NCI-H187 treated with DMSO at 0.1 percent for 48 hours (cell line): Measurements from ENCODE around the gene PCSK2.
A peak's percentile ranks its signal among the peaks of the same experiment; 100 is the strongest.

Source experiments
- DNase-seq: peaks from one replicate; lab custom pipeline; 2025; lab: John Stamatoyannopoulos, UW

Gene PCSK2

DNA sequence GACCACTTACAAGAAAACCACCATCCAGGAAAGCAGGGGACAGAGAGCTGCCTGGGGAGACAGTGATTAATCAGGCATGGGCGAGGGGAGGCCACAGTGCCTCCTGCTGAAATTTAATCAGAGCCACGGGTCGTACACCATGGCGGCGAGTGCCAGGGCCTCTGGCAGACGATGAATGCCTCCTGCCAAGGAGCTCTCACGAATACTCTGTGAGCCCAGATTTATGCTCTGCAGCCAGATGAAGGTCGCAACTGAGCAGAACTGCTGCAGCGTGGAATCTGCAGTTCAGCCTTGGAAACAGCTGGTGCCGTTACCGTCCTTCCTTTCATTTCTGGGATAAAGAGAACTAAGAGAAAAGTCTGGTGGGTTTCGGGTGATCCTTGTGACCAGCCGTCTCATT lies 218.7 kb downstream of the PCSK2 start:
- DNase-seq, result no peak

DNA sequence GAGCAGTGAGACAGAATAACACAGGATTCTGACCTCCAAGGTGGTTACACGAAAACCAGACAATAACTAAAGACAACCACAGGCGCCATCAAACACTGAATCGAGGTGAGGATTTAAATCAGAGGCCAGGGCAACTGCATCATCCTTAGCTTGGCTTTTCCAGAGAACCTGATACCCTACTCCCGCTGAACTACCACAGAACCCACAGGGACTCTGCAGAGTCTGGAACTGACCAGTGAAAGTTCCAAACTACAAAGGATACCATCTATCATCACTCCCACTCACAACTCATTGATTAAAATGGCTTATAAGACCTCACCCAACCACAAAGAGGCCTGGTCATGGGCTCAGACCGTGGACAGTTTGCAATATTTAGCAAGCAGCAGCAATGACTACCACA lies 219.3 kb downstream of the PCSK2 start:
- DNase-seq, result no peak

DNA sequence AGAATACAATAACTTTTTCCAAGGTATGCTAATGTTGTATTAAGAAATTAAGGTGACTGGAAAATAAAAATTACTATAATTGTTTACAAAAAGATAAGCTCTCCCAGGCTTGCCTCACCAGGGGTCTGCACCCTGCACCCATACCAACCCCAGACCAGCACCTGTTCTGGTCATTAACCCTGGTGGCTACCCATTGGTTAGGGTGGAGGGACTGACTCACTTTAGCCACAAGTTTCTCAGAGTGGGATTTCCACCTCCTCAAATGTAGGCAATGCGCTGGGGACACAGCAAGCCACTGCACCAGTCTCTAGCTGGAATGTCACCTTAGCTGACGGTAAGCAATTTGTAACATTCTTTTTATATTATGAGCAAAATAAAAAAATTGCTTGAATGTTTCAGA lies 221.2 kb downstream of the PCSK2 start:
- no peak for DNase-seq

DNA sequence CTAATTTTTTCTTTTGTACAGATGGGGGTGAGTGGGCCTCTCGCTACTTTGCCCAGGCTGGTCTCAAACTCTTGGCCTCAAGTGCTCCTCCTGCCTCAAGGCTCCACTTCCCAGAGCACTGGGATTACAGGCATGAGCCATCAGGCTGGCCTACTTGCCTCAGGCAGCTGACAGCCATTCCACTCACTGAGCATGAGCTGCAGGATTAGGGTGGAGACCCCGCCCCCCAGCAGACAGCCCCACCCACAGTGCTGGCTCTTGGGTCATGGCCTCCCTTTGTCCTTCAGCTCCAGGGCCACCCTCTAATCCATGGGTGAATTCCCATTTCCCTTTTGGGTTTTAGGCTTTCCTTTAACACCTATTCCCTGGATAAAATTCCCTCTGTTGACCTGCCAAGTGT lies 222.2 kb downstream of the PCSK2 start:
- no peak for DNase-seq

DNA sequence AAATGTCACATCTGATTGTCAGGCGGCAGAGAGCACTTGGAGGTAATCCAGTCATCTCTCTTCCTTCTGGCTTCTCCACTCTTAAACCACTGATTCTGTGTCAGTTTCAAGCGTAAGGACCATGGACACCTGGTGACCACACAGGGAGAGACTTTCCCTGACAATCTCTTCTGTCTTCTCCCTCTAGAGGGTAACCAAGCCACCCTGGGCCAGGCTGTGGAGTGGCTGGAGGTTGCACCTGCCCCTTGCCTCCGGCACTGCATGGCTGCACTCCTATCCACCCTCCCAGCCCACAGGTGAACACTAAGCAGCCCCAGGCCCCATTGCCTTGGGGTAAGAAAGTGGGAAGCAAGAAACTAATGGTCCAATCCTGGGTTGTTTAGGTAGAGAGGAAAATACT lies 225.6 kb downstream of the PCSK2 start:
- DNase-seq, result no peak

DNA sequence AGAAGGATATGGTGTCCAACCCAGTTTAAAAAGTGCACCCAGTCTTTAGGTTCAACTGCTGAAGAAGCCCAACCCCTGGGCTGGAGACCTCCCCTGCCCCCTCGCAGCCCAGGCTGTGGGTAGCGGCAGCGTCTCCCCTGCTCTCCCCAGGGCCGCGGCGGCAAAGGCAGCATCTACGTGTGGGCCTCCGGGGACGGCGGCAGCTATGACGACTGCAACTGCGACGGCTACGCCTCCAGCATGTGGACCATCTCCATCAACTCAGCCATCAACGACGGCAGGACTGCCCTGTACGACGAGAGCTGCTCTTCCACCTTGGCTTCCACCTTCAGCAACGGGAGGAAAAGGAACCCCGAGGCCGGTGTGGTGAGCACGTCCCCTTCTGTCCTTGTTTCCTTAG lies 226.8 kb downstream of the PCSK2 start:
- no peak for DNase-seq

DNA sequence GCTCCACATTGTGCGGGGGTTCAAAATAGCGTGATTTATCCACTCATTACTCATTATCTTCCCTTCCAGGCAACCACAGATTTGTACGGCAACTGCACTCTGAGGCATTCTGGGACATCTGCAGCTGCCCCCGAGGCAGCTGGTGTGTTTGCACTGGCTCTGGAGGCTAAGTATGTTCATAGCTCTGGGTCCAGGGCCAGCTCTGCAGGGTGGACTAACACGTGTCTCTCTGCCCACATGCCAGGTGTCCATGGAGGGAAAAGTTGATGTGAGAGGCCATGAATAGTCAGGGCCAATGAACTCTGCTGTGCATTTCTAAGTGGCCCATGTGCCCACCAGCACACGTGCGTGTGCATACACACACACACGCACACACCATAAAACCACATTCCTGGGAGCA lies 229.4 kb downstream of the PCSK2 start:
- DNase-seq, result no peak

DNA sequence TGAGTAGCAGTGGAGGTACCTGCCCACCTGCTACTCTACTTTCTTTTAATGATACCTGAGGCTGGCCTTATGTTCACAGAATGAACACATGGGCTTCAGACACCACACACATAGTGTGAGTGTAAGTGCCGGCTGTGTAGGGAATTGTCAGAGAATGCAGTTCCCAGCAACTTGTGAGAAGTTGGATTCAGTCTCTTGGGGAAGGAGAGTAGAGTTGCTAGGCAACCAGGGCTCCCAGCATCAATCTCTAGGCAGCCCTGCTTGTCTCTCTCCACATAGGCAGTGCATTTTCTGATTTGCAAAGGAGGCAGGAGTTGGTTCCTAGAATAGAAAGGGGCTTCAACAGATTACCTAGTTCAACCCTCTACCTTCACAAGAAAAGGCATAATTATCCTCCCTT lies 230.2 kb downstream of the PCSK2 start:
- DNase-seq, result no peak

DNA sequence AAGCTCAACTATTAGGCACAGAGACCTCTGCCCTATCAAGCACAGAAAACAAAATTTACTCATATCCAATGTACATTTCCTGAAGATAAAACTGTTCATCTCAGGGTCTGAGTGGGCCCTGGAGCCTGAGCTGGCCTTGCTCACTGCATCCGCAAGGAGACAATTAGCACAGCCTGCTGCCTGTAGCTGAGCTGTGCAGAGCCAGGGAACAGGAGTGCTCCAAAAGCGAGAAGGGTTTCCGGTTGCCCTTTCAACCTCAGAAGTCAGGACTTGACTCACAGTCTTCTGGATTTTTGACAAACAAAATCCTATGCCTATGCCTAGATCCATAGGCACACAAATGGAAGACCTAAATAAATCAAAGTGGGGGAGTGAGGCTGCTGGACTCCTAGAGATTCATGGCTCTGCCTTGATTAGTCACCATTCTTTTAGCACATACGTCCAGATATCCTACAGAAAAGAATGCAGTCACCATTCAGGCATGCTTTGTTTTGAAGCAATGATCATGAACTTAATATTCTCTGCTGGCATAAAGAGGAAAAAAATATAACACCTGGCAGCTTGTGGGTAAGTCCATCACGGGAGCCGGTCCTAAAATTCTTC lies 230.8 kb downstream of the PCSK2 start:
- no peak for DNase-seq

DNA sequence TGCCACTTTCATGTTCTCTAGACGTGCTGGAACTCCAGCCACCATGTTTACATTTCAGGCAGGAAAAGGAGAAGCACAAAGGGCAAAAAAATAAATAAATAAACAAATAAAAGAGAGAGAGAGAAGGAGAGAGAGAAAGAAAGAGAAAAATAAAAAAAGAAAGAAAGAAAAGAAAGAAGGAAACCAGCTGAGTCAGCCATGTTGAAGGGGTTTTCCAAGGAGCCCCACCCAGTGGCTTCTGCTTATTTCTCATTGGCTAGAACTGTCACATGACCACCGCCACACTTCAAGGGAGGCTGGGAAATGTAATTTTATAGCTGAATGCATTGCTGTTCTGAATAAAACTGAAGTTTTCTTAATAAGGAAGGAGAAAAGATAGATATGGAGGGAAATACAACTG lies 233.3 kb downstream of the PCSK2 start:
- no peak for DNase-seq

DNA sequence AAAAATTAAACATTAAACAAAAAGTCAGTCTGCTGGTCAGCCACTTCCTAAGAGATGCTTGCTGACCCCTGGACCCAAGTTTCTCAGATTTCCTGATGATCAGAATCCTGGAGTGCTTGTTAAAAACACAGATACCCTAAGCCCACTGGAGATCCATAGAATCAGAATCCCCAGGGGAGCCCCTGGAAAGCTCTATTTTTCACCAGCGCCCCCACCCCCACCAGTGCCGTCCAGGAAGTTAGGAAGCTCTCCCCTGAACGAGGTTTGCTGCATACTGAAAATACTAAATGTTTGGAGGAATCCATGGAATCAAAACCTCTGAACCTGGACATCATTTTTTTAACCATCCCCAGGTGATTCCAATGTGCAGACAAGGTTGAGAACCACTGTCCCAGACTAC lies 235.1 kb downstream of the PCSK2 start:
- no peak for DNase-seq

DNA sequence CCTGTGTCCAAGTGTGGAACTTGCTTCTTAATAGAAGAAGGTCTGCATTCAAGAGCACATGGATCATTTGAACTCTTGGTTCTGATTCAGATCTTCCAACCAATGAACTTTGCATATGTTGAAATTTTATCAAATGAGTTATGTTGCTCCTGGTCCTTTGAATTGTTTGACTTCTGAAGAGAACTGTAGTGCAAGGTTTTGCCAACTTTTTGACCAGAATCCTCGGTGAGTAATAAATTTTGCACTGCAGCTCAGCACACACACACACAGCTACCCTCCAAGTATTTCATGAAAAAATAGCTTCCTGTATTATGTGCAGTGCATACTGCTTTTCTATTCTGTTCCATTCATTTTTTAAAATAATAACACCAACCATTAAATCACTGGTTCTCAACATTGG lies 236.9 kb downstream of the PCSK2 start:
- no peak for DNase-seq

DNA sequence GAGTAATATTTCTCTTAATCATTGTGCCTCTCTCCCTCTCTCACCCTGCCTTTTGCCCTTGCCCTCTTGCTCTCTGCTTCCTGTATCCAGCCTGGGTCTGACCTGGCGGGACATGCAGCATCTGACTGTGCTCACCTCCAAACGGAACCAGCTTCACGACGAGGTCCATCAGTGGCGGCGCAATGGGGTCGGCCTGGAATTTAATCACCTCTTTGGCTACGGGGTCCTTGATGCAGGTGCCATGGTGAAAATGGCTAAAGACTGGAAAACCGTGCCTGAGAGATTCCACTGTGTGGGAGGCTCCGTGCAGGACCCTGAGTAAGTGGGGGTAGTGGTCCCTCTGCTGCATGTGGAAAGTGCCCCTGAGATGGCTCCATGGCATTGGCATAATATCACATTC lies 238.4 kb downstream of the PCSK2 start:
- DNase-seq, result no peak

DNA sequence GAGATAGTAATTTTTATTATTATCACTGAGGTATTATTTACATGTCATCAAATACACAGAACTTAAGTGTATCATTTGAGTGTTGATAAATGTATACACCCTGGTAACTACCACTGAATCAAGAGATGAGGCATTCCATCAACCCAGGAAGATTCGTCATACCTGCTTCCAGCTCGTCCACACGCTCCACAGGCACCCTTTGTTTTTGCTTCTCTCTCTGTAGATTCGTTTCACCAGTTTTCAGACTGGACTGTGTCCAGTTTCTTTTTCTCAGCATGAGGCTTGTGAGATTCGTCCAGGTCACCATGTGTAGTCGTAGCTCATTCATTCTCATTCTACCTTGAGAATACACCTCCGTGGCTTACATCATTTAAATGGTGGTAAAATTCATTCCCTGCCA lies 239.8 kb downstream of the PCSK2 start:
- no peak for DNase-seq

DNA sequence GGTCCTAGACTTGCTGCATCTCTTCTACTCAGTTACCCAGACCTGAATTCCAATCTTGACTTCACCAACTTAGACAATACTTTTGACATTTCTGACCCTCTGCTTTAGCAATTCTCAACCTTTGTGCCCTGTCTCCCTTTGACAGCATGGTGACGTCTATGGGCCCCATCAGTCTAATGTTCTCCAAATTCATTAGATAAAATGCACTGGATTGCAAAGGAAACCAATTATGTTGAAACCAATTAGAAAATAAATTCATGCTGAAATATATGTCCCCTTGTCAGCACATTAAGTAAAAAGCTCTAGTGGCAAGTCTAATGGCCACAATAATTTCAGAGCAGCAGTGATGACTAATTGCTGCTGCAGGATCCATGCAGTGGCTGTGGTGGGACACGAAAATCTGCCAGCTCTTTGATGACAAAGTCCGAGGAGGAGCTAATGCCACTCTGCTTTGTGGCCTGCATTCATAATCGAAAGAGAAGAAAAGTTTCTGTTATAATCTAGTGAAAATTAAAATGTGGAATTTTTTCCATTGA lies 240.3 kb downstream of the PCSK2 start:
- no peak for DNase-seq

DNA sequence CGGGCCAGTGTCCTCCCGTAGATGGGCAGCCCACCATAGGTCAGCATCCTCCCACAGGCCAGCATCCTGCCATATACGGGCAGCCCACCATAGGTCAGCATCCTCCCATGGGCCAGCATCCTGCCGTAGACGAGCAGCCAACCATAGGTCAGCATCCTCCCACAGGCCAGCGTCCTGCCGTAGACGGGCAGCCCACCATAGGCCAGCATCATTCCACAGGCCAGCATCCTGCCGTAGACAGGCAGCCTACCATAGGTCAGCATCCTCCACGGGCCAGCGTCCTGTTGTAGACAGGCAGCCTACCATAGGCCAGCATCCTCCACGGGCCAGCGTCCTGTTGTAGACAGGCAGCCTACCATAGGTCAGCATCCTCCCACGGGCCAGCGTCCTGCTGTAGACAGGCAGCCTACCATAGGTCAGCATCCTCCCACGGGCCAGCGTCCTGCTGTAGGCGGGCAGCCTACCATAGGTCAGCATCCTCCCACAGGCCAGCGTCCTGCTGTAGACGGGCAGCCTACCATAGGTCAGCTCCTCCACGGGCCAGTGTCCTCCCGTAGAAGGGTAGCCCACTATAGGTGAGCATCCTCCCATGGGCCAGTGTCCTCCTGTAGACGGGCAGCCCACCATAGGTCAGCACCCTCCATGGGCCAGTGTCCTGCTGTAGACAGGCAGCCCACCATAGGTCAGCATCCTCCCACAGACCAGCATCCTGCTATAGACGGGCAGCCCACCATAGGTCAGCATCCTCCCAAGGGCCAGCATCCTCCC lies 241.4 kb downstream of the PCSK2 start:
- DNase-seq, result no peak

DNA sequence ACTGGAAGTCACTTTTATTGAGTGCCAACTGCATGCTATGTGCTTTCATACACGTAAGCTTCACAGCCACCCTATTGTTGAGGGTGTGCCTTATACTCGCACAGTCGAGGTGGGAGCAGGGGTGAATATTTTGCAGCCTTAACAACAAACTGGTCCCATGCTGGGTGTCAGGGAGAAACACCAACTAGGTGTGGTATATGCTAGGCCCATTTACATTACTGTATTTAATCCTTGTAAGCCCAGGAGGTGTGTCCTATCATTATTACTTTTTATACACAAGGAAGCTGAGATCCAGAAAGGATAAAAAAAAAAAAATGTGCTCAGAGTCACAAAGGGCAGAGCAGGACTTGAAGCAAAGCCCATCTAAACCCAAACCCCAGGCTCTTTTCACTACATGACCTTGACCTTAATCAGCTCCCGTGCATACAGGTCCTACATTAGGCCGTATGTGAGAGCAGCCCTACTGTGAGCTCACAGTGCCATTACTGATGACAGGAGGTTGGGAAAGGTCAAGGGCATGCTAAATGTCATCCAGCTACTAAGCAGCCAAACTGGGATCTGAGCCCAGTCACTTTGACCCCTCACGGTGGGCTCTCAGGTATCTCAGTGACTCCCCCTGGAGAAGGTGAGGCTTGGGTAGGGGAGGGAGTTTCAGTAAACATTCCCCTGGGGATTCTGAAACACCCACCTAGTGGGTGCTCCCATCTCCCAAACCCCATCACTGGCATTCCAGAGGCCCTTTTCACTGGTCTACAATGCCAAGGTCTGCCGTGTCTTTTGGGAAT lies 242.6 kb downstream of the PCSK2 start:
- no peak for DNase-seq

DNA sequence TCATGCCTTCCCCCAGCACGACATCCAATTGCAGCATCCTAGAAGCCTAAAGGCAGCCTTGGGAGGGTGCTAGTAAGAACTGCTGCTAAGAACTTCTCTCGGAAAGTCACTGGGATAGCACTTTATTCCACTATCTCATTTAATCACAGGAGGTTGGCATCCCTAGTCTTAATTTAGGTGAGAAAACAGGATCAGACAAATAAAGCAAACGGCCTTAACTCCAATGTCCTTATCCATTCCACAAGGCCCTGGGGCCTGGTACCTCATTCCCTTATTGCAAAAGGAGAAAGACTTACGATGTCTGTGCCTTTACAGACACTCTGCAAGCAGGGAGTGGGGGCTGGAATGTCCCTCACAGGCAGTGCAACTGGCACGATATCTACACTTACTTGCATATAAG lies 243.7 kb downstream of the PCSK2 start:
- DNase-seq, result no peak

DNA sequence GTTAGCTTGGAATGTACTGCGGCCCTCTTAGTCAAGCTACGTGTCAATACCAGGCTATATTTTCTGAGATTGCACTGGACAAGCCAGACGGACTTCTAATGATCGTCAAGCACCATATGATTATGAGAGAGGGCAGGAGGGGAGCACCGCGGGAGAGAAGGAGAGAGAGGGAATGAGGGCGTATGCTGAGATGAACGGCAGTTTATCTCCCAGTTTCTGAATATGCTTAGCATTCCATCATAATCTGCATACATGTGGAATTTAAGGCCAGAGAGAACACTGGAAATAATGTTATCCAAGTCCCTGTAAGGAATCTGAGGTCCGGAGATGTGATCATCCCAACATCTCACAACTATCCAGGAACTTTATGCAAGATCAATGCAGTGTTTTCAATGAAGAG lies 244.1 kb downstream of the PCSK2 start:
- no peak for DNase-seq

DNA sequence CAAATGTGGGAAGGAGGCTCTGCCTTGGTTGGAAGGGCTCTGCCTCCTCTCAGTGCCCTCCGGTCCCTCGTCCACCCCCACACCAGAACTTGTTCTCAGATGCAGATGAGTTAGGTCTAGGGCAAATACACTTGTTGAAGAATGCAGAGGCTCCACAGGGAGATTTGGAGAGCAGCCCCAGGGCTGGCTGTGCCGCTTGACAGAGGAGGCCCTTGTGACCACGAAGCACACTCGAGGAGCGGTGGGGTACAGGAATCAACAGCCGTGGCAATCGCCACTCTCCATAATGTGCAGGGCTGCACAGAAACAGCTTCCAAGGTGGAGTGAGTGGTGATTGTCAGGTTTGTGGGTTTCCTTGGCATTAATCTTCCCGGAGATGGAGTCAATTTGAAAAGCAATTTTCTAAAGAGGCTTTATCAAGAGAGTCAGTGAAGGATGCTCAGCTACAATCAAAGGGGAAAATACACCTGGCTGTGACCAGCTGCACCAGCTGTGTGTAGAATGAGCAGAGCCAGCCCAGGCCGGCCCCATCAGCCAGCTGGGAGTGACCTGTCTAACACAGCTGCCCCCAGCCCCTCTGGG lies 244.9 kb downstream of the PCSK2 start:
- peak; percentile 88 for DNase-seq

DNA sequence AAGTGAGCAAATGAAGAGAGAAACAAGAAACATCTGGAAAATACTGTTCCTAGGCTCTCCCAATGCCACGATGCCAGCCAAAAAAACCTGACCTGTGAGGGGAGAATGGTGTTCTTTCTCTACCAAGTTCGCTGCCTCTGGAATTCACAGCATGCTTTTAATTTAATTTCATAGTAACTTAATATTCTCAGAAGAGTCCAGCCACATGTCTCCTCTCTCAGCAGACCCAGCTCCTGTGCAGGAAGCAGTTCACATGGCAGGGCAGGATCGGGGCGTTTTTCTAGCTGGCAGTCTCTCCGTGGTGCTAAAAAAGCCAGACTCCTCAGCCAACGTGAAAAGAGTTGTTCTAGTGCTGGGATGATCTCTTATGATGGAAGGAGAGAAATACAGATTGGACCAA lies 246.8 kb downstream of the PCSK2 start:
- no peak for DNase-seq

DNA sequence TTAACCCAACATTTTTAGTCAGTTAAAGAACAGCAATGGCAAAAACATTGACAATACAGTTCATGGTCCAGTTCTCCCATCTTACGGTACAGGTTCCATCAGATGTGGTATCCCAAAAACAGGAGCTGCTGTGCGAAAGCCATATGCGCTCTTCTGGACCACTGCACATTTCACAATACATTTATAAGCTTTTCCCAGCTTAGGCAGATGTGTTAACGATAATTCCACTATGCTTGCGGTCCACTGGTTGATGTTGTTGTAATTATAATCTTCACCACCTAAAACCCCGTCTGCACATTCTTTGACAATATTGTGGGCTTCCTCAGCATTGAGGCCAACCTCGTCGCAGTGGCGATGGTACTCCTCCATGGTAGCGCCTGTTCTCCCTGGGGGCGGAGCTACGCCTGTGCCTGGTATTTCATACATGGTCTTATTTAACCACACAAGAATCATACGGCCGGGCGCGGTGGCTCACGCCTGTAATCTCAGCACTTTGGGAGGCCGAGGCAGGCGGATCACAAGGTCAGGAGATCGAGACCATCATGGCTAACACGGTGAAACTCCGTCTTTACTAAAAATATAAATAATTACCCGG lies 252.3 kb downstream of the PCSK2 start:
- no peak for DNase-seq
